ENCODE results near the gene ADAD2. TPM values are rescaled to one million over a fixed set of nuclear protein-coding genes. Genes with fewer than 3 reads are reported as not detected.

Gene ADAD2
- total and polyA plus RNA-seq, 2 of the 4 experiments (the other 2 are of a cell fraction) = not detected

DNA sequence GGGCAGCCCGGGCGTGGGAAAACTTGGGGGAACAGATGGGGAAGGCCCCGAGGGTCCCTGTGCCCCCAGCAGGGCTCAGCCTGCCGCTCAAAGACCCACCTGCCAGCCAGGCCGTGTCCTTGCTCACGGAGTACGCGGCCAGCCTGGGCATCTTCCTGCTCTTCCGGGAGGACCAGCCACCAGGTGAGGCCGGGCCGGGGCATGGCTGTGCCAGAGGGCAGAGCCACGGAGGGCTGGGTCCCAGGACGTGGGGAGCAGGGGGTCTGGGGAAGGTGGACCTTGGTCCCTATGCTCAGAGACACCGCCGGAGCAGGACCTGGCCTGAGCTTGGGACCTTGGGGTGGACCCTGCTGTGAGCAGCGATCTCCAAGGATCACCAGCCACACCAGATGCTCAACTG is 509 bp downstream of the ADAD2 start (continued):
- TF ChIP-seq, protein P1, sequence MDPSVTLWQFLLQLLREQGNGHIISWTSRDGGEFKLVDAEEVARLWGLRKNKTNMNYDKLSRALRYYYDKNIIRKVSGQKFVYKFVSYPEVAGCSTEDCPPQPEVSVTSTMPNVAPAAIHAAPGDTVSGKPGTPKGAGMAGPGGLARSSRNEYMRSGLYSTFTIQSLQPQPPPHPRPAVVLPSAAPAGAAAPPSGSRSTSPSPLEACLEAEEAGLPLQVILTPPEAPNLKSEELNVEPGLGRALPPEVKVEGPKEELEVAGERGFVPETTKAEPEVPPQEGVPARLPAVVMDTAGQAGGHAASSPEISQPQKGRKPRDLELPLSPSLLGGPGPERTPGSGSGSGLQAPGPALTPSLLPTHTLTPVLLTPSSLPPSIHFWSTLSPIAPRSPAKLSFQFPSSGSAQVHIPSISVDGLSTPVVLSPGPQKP (IDR thresholded peaks at IDR 0.05; ENCODE audit: borderline replicate concordance, low read depth, low read length) = no peak

DNA sequence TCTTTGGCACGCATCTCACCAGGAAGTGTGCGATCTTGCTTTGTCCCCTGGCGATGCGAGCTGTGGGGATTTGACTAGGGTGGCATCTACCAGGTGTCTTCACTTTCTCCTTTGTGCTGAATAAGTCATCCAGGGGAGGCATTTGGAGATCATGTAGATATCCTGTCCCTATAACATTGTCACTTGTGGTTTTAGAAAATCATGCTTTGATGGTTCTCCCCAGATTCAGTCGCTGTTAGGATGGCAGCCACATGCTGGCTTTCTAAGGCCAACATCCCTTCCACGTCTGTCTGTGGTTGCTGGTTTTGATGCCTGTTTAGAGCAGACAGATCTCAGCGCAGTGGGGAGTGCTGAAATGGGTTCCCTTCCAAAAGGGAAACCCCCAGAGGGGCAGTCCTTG is 2.5 kb downstream of the ADAD2 start:
- DNase-seq (no peak), ATAC-seq (ENCODE audit: low read depth) (no peak)
- H3K9me3 ChIP-seq (ENCODE audit: control insufficient read depth, insufficient read depth, low read length) = no peaks in the 10 kb centered on the region
- no peak overlapping the region for H2BK15ac ChIP-seq (ENCODE audit: low read depth, low read length)
- ChIA-PET POLR2A (ENCODE audit: unreplicated experiment) (no interaction called here), CTCF (no interaction called here)
- H2AK9ac ChIP-seq (replicated peaks; ENCODE audit: low read depth, low read length, poor library complexity) = no peak overlapping the region
- H3K23ac ChIP-seq (ENCODE audit: low read depth, low read length) = no peak overlapping the region
- no peaks in the 10 kb centered on the region for H3K36me3 ChIP-seq (ENCODE audit: control insufficient read depth, insufficient read depth, low read length)
- no peak overlapping the region for H3K4me2 ChIP-seq (ENCODE audit: low read depth, low read length)
- no peak overlapping the region for H2AK5ac ChIP-seq (ENCODE audit: low read depth, low read length)
- no peak overlapping the region for H4K91ac ChIP-seq (ENCODE audit: insufficient read depth, low read depth, low read length)
- no peak overlapping the region for H3K56ac ChIP-seq (ENCODE audit: extremely low read depth, insufficient read depth, low read length)
- WGBS, 2 experiments (ENCODE audit: extremely low coverage in 2 of 2, insufficient read length in 1 of 2) = no CpG with 5 or more reads among the region's 7 CpGs
- H3K4ac ChIP-seq (ENCODE audit: low read depth, low read length) = no peak overlapping the region
- in situ Hi-C loops (cut with MboI; ENCODE audit: low sequenced_read_pairs) = no loop called here
- no peak overlapping the region for H3K27ac ChIP-seq (ENCODE audit: insufficient read depth, low read length)
- no peaks in the 10 kb centered on the region for H3K9me1 ChIP-seq (ENCODE audit: insufficient read depth, low read length)
- no peak overlapping the region for H3K4me3 ChIP-seq (ENCODE audit: insufficient read depth, low read depth, low read length)
- H4K20me1 ChIP-seq (ENCODE audit: insufficient read depth, low read length) = no peaks in the 10 kb centered on the region; the same call in 1 of the 2 replicates
- dilution Hi-C loops (cut with HindIII; ENCODE audit: low sequenced_read_pairs, unreplicated experiment) = no loop called here
- peaks cover 21% of the 10 kb centered on the region for H3K27me3 ChIP-seq (ENCODE audit: control insufficient read depth, insufficient read depth, low read length)
- H4K5ac ChIP-seq (ENCODE audit: low read depth, low read length) = no peak overlapping the region
- no peak overlapping the region for H2BK20ac ChIP-seq (ENCODE audit: low read depth, low read length)
- no peak overlapping the region for H2BK120ac ChIP-seq (ENCODE audit: low read depth, low read length)
- intact Hi-C loops (cut with micrococcal nuclease) = no loop called here
- no peak overlapping the region for H4K8ac ChIP-seq (ENCODE audit: low read depth in 2 of 2, low read length in 2 of 2)
- H3K9ac ChIP-seq (ENCODE audit: low read depth, low read length) = no peak overlapping the region
- no peak overlapping the region for H2AFZ ChIP-seq (replicated peaks; ENCODE audit: low read length, poor library complexity)
- H3K4me1 ChIP-seq (ENCODE audit: control insufficient read depth, insufficient read depth, low read length) = no peaks in the 10 kb centered on the region; the same call in 1 of the 2 replicates
- no peak overlapping the region for H3K14ac ChIP-seq (replicated peaks; ENCODE audit: low read depth, low read length)
- H3K79me1 ChIP-seq (ENCODE audit: low read depth in 1 of 2, low read length in 2 of 2) = no peaks in the 10 kb centered on the region
- BruUV-seq (replicated peaks) = no TSS peak
- no peak overlapping the region for H2BK5ac ChIP-seq (ENCODE audit: low read depth, low read length, poor library complexity, severe bottlenecking)
- no peak overlapping the region for H3K18ac ChIP-seq (ENCODE audit: low read depth, low read length)
- TF ChIP-seq MAZ (IDR thresholded peaks at IDR 0.05; ENCODE audit: borderline replicate concordance, low read depth, low read length) = no peak
- TF ChIP-seq SMC3 (IDR thresholded peaks at IDR 0.05; ENCODE audit: low read depth, low read length) = no peak
- TF ChIP-seq NFE2L2 (IDR thresholded peaks at IDR 0.05; ENCODE audit: low read depth, low read length) = no peak
- TF ChIP-seq BHLHE40 (IDR thresholded peaks at IDR 0.05; ENCODE audit: low read depth, low read length) = no peak
- TF ChIP-seq CHD1 (IDR thresholded peaks at IDR 0.05; ENCODE audit: low read depth, low read length) = no peak
- TF ChIP-seq FOS (IDR thresholded peaks at IDR 0.05; ENCODE audit: low read depth, low read length) = no peak
- TF ChIP-seq, protein P2, sequence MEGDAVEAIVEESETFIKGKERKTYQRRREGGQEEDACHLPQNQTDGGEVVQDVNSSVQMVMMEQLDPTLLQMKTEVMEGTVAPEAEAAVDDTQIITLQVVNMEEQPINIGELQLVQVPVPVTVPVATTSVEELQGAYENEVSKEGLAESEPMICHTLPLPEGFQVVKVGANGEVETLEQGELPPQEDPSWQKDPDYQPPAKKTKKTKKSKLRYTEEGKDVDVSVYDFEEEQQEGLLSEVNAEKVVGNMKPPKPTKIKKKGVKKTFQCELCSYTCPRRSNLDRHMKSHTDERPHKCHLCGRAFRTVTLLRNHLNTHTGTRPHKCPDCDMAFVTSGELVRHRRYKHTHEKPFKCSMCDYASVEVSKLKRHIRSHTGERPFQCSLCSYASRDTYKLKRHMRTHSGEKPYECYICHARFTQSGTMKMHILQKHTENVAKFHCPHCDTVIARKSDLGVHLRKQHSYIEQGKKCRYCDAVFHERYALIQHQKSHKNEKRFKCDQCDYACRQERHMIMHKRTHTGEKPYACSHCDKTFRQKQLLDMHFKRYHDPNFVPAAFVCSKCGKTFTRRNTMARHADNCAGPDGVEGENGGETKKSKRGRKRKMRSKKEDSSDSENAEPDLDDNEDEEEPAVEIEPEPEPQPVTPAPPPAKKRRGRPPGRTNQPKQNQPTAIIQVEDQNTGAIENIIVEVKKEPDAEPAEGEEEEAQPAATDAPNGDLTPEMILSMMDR (conservative IDR thresholded peaks at IDR 0.05; ENCODE audit: low read depth, low read length) = no peak
- TF ChIP-seq, protein P3, sequence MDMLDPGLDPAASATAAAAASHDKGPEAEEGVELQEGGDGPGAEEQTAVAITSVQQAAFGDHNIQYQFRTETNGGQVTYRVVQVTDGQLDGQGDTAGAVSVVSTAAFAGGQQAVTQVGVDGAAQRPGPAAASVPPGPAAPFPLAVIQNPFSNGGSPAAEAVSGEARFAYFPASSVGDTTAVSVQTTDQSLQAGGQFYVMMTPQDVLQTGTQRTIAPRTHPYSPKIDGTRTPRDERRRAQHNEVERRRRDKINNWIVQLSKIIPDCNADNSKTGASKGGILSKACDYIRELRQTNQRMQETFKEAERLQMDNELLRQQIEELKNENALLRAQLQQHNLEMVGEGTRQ (IDR thresholded peaks at IDR 0.05; ENCODE audit: low read depth, low read length) = no peak
- TF ChIP-seq RCOR1 (IDR thresholded peaks at IDR 0.05; ENCODE audit: insufficient replicate concordance, low read length) = no peak
- no peak for TF ChIP-seq CEBPB (IDR thresholded peaks at IDR 0.05; ENCODE audit: low read depth, low read length)
- TF ChIP-seq, protein P1 (IDR thresholded peaks at IDR 0.05; ENCODE audit: borderline replicate concordance, low read depth, low read length) = no peak
- TF ChIP-seq RAD21 (IDR thresholded peaks at IDR 0.05; ENCODE audit: low read length) = no peak

Measured in IMR-90 (cell line).